HEK293T (cell line): Measurements from ENCODE around the gene SLC6A19.

Experiments
- BHLHE40 ChIP-seq: fragments of 450-650 bp; IDR thresholded peaks from 2 replicates; pipeline ENCODE4 v1.6.1; 2016; ENCODE audit warnings: mild to moderate bottlenecking, moderate library complexity, borderline replicate concordance
- ELF4 ChIP-seq: fragments of 450-650 bp; IDR thresholded peaks from 2 replicates; pipeline ENCODE4 v1.6.1; 2017; ENCODE audit warnings: antibody characterized with exemption
- HDGF ChIP-seq: fragments of 450-650 bp; IDR thresholded peaks from 2 replicates; pipeline ENCODE4 v1.6.1; 2017; ENCODE audit warnings: antibody characterized with exemption, borderline replicate concordance
- NFRKB ChIP-seq: fragments of 450-650 bp; IDR thresholded peaks from 2 replicates; pipeline ENCODE4 v1.6.1; 2016; ENCODE audit warnings: mild to moderate bottlenecking, moderate library complexity
- SUZ12 ChIP-seq: fragments of 450-650 bp; IDR thresholded peaks from 2 replicates; pipeline ENCODE4 v1.6.1; 2016; ENCODE audit warnings: mild to moderate bottlenecking
- TARDBP ChIP-seq: fragments of 450-650 bp; IDR thresholded peaks from 2 replicates; pipeline ENCODE4 v1.6.1; 2016
- ZNF384 ChIP-seq: fragments of 450-650 bp; IDR thresholded peaks from 2 replicates; pipeline ENCODE4 v1.6.1; 2016

DNA sequence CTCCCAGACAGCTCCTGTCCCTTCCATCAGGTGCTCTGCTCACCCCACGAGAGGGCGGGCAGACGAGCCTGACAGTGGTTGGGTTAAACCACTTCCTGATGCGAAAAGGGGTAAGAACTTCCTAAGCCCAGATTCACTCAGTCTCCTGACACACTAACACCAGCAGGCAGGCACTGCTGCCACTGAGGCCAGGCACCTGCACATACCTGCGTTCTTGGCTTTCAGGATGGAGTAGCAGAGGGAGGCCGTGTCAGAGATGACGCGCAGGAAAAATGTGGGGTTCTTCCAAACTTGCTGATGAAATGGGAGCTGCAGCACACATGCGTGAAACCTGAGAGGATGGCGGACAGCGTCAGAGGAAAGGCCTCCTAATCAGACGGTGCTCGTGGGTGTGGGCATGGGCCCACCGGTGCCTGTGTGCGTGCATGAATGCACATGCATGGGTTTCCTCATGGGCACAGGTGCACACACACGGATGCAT lies 53.7 kb downstream of the SLC6A19 start:
- no peak for TF ChIP-seq TARDBP
- no peak for TF ChIP-seq NFRKB
- no peak for TF ChIP-seq ZNF384
- TF ChIP-seq BHLHE40 = no peak
- no peak for TF ChIP-seq ELF4
- no peak for TF ChIP-seq SUZ12
- TF ChIP-seq HDGF = no peak
